Activated T-helper 2 cell treated with anti-CD3 and anti-CD28 coated beads, Interferon-gamma antibody, Interleukin-2, Interleukin-4, amounts not matched to agents 10 μg/mL and 5 μg/mL and 100 μg/mL, durations not matched to agents 14 hours and 24 hours and 36 hours (primary cell): ENCODE data around the gene CDK7. TPM values are rescaled to one million over a fixed set of nuclear protein-coding genes. Genes with fewer than 3 reads are reported as not detected.

Experiments used
- DNase-seq: peaks from one replicate; pipeline ENCODE4 v3.0.0; 2021; ENCODE audit warnings: low spot score
- H3K27ac Mint-ChIP-seq: one replicate; pipeline ENCODE4 v1.8.0; 2021; ENCODE audit warnings: mixed read lengths
- H3K27me3 Mint-ChIP-seq: one replicate; pipeline ENCODE4 v1.8.0; 2021; ENCODE audit warnings: low read depth, mixed read lengths
- H3K36me3 Mint-ChIP-seq: one replicate; pipeline ENCODE4 v1.8.0; 2021; ENCODE audit warnings: low read depth, mixed read lengths
- H3K4me1 Mint-ChIP-seq: one replicate; pipeline ENCODE4 v1.8.0; 2021; ENCODE audit warnings: low read depth, mixed read lengths
- H3K4me3 Mint-ChIP-seq: one replicate; pipeline ENCODE4 v1.8.0; 2021; ENCODE audit warnings: low read depth, mild to moderate bottlenecking, moderate library complexity, mixed read lengths
- H3K9me3 Mint-ChIP-seq: one replicate; pipeline ENCODE4 v1.8.0; 2021; ENCODE audit warnings: mixed read lengths
- intact Hi-C: fragments of 100-400 bp; cut with micrococcal nuclease; formaldehyde crosslinking; loops from one replicate; pipeline ENCODE4 v1.15.1; 2023
- total RNA-seq: library from RNA; stranded (reverse); gene quantifications from 2 replicates; pipeline ENCODE4 v1.2.3, GENCODE V29; 2022

The CDK7 gene
- total RNA-seq, result 46.0 and 49.4 TPM in 2 replicates

GRCh38 chr5:69234457-69235268 is at the start of gene CDK7:
Gene CDK7, plus strand, starts transcription at chr5:69234886. Its CDS starts 90 bp downstream, at chr5:69234976.
- H3K27me3 Mint-ChIP-seq, result no peaks in the 10 kb centered on the region
- intact Hi-C loops, result loop anchor here (1.0 kb wide), 4 partner anchors 16 to 141 kb away; partner anchors contain the start of genes AK6, CENPH, RAD17 and TAF9

DNA sequence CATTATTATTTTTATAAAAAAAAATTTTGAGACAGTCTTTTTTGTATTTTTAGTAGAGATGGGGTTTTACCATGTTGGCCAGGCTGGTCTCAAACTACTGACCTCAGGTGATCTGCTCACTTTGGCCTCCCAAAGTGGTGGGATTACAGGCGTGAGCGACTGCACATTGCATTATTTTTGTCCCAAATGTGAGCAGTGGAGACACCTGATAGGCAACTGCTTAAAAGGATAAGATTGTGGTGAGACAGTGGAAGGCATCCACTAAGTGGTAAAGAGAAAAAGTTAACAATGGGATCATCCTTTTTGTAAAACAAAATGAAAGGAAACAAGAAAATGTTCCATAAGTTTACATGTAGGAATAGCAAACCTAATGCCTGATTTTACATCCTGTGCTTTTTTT is 47.3 kb upstream of the CDK7 start:
- no peaks in the 10 kb centered on the region for H3K9me3 Mint-ChIP-seq
- peaks cover 13% of the 10 kb centered on the region for H3K4me1 Mint-ChIP-seq
- H3K27me3 Mint-ChIP-seq, result no peaks in the 10 kb centered on the region
- no peak overlapping the region for H3K27ac Mint-ChIP-seq
- H3K4me3 Mint-ChIP-seq, result no peak overlapping the region
- DNase-seq, result no peak
- H3K36me3 Mint-ChIP-seq, result peaks cover 8% of the 10 kb centered on the region
- intact Hi-C loops, result loop anchor here (5.0 kb wide), 1 partner anchor 970 kb away; the partner anchor contains the start of gene PIK3R1

More at GRCh38 chr5:69234457-69235268, at the start of gene CDK7:
- no peaks in the 10 kb centered on the region for H3K9me3 Mint-ChIP-seq
- peaks cover 30% of the 10 kb centered on the region for H3K36me3 Mint-ChIP-seq
- peak within 1 kb of the TSS; percentile 95 for H3K4me3 Mint-ChIP-seq
- peak; percentile 91 for DNase-seq
- peak within 1 kb of the TSS; percentile 80 for H3K27ac Mint-ChIP-seq
- H3K4me1 Mint-ChIP-seq, result peaks cover 30% of the 10 kb centered on the region

DNA sequence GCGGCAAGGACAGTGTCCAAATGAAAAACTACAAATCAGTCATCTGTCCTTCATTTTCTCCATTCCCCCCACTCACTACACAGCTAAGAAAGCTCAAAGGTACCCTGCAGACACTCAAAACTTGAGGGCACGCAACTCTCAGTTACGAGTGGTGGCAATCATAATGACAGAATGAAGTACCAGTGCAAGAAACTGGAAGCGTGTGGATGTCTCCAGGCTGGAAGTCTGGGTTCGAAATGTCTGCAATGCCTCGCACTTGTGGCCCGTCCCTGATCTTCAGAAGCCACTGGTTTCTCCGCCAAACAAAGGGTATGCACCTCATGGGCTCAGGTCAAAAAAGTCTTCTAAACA is 45.9 kb upstream of the CDK7 start:
- intact Hi-C loops, result loop anchor here (1.0 to 5.0 kb wide), 5 partner anchors 21 to 971 kb away; partner anchors contain the start of genes CCDC125, CCNB1, CDK7 and PIK3R1
- peaks cover 13% of the 10 kb centered on the region for H3K4me1 Mint-ChIP-seq
- H3K9me3 Mint-ChIP-seq, result no peaks in the 10 kb centered on the region
- no peaks in the 10 kb centered on the region for H3K27me3 Mint-ChIP-seq
- no peak for DNase-seq
- peak overlapping the region; percentile 97 for H3K27ac Mint-ChIP-seq
- H3K36me3 Mint-ChIP-seq, result peaks cover 10% of the 10 kb centered on the region
- peak overlapping the region; percentile 92 for H3K4me3 Mint-ChIP-seq

- H3K27ac Mint-ChIP-seq, result peak within 1 kb of the TSS; percentile 97
- DNase-seq, result peak; percentile 93
- peaks cover 10% of the 10 kb centered on the region for H3K36me3 Mint-ChIP-seq
- no peaks in the 10 kb centered on the region for H3K9me3 Mint-ChIP-seq
- intact Hi-C loops, result loop anchor here (1.0 to 5.0 kb wide), 6 partner anchors 22 to 972 kb away; partner anchors contain the start of genes CCDC125, CCNB1, CDK7 and PIK3R1
- peaks cover 13% of the 10 kb centered on the region for H3K4me1 Mint-ChIP-seq
- no peaks in the 10 kb centered on the region for H3K27me3 Mint-ChIP-seq
- H3K4me3 Mint-ChIP-seq, result peak within 1 kb of the TSS; percentile 92
These were observed 45.3 kb upstream of the CDK7 start, which contains the start of gene CENPH for GRCh38 chr5:69189162-69190086. Gene CENPH, plus strand, starts transcription at chr5:69189583. Its CDS starts 52 bp downstream, at chr5:69189635.

- H3K4me1 Mint-ChIP-seq, result peaks cover 4% of the 10 kb centered on the region
- no peaks in the 10 kb centered on the region for H3K9me3 Mint-ChIP-seq
- intact Hi-C loops, result no loop called here
- peaks cover 31% of the 10 kb centered on the region for H3K36me3 Mint-ChIP-seq
- no peak overlapping the region for H3K4me3 Mint-ChIP-seq
- no peak overlapping the region for H3K27ac Mint-ChIP-seq
- DNase-seq, result no peak
- H3K27me3 Mint-ChIP-seq, result no peaks in the 10 kb centered on the region
These were observed 32.2 kb upstream of the CDK7 start for GRCh38 chr5:69202497-69202896.

DNA sequence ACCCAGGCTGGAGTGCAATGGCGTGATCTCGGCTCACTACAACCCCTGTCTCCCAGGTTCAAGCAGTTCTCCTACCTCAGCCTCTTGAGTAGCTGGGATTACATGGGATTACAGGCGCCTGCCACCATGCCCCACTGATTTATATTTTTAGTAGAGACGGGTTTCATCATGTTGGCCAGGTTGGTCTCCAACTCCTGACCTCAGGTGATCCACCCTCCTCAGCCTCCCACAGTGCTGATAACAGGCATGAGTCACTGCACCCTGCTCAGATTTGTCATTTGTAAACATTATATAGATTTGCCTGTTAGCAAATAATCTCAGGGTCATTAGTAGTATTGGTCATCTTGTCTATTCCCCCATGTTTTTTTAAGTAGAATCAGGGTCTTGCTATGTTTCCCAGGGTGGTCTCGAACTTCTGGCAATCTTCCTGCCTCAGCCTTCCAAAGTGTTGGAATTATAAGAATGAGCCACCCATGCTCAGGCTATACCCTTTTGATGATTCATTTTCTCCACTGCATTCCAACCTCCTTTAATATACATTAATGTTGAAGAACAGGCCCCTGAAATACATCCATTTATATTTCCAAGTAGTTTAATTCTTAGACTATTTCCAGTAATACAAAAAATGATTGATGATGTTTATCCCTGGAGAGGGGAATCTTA is 28.0 kb upstream of the CDK7 start:
- no peak overlapping the region for H3K27ac Mint-ChIP-seq
- H3K9me3 Mint-ChIP-seq, result no peaks in the 10 kb centered on the region
- H3K36me3 Mint-ChIP-seq, result peaks cover 19% of the 10 kb centered on the region
- H3K4me1 Mint-ChIP-seq, result no peaks in the 10 kb centered on the region
- H3K4me3 Mint-ChIP-seq, result no peak overlapping the region
- intact Hi-C loops, result no loop called here
- DNase-seq, result no peak
- no peaks in the 10 kb centered on the region for H3K27me3 Mint-ChIP-seq

DNA sequence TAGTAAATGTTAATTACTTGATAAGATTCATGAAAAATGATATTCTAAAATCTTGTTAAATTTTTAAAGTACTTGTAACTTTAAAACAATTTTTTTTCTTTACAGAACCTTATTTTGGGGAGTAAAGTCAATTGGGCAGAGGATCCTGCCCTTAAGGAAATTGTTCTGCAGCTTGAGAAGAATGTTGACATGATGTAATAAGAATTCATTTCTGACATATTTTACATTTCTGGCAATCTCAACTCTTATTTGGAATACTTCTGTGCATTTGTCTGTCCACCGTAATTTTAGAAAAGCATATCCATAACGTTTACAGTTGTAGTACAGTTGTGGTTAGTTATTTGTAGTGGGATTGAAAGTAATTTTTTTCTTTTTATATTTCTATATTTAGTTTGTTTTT is 25.1 kb upstream of the CDK7 start:
- Mint-ChIP-seq H3K27ac (no peak overlapping the region), H3K4me3 (no peak overlapping the region), H3K9me3 (no peaks in the 10 kb centered on the region), H3K4me1 (peaks cover 4% of the 10 kb centered on the region), H3K36me3 (peaks cover 8% of the 10 kb centered on the region), H3K27me3 (no peaks in the 10 kb centered on the region)
- no peak for DNase-seq
- intact Hi-C loops, result loop anchor here (10.0 kb wide), 1 partner anchor 125 kb away; the partner anchor contains the start of gene CCDC125

DNA sequence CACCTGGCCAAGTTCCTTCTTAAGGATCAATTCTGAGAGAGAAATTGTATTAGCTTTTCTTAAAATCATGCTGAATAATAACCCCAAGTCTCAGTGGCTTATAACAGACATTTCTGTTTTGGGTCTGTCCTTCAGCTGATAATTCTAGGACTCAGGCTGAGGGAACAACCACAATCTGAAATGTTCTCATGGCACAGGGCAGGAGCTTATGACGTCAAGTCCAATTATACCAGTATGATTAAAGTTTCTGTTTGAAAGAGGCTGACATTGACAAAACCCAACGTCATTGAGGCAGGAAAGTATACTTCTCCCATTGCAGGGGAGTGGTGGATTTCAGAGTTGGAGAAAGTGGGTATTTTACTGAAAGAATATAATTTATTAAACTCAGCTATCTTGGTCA is 23.5 kb upstream of the CDK7 start:
- H3K27ac Mint-ChIP-seq, result no peak overlapping the region
- no peak for DNase-seq
- no peaks in the 10 kb centered on the region for H3K9me3 Mint-ChIP-seq
- H3K27me3 Mint-ChIP-seq, result no peaks in the 10 kb centered on the region
- H3K36me3 Mint-ChIP-seq, result peaks cover 13% of the 10 kb centered on the region
- no peak overlapping the region for H3K4me3 Mint-ChIP-seq
- peaks cover 7% of the 10 kb centered on the region for H3K4me1 Mint-ChIP-seq
- intact Hi-C loops, result loop anchor here (10.0 kb wide), 1 partner anchor 124 kb away; the partner anchor contains the start of gene CCDC125

GRCh38 chr5:69212022-69212421 is 22.7 kb upstream of the CDK7 start:
- Mint-ChIP-seq H3K27ac (no peak overlapping the region), H3K4me3 (no peak overlapping the region), H3K27me3 (no peaks in the 10 kb centered on the region), H3K9me3 (no peaks in the 10 kb centered on the region), H3K4me1 (peaks cover 8% of the 10 kb centered on the region), H3K36me3 (peaks cover 13% of the 10 kb centered on the region)
- intact Hi-C loops, result loop anchor here (10.0 kb wide), 1 partner anchor 123 kb away; the partner anchor contains the start of gene CCDC125
- no peak for DNase-seq

DNA sequence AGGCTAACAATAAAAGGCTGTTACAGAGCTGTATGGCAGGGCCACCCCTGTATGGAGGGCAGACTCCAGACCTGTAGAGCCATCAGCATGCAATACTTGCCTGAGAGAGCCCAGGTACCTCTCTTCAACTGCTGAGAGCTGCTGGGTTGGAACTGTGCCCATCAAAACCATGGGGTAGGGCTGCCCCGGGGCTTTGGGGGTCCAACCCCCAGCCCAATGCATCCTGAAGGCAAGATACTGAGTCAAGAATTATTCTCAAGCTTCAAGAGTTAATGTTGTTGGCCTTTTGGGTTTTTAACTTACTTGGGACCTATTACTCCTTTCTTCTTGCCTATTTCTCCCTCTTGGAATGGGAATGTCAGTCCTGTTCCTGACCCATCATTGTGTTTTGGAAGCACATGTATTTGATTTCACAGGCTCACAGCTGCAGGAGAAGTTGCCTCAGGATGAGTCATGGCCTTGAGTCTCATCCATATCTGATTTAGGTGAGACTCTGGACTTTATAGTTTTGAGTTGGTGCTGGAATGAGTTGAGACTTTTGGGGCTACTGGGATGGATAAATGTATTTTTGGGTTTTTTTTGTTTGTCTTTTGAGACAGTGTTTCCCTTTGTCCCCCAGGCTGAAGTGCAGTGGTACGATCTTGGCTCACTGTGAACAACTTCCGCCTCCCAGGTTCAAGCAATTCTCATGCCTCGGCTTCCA is 21.0 kb upstream of the CDK7 start:
- DNase-seq, result no peak
- H3K9me3 Mint-ChIP-seq, result no peaks in the 10 kb centered on the region
- no peaks in the 10 kb centered on the region for H3K27me3 Mint-ChIP-seq
- H3K4me1 Mint-ChIP-seq, result peaks cover 10% of the 10 kb centered on the region
- no peak overlapping the region for H3K27ac Mint-ChIP-seq
- intact Hi-C loops, result loop anchor here (10.0 kb wide), 1 partner anchor 121 kb away; the partner anchor contains the start of gene CCDC125
- no peak overlapping the region for H3K4me3 Mint-ChIP-seq
- peaks cover 8% of the 10 kb centered on the region for H3K36me3 Mint-ChIP-seq

- H3K36me3 Mint-ChIP-seq, result peaks cover 14% of the 10 kb centered on the region
- H3K4me1 Mint-ChIP-seq, result peaks cover 10% of the 10 kb centered on the region
- no peak for DNase-seq
- peak overlapping the region; percentile 97 for H3K27ac Mint-ChIP-seq
- peak overlapping the region; percentile 98 for H3K4me3 Mint-ChIP-seq
- H3K9me3 Mint-ChIP-seq, result no peaks in the 10 kb centered on the region
- intact Hi-C loops, result loop anchor here (1.0 to 10.0 kb wide), 4 partner anchors 28 to 152 kb away; partner anchors contain the start of genes AK6, CCDC125, CCNB1 and CENPH
- no peaks in the 10 kb centered on the region for H3K27me3 Mint-ChIP-seq
These were observed 17.6 kb upstream of the CDK7 start for GRCh38 chr5:69217151-69217511.
